KOPT-K1 (cell line): Measurements from ENCODE around the gene SUN1.

Source experiments
- H3K27ac ChIP-seq: fragments of 200-600 bp; sonication (generic); 2 replicates; pipeline ENCODE4 v1.5.1; 2016; ENCODE audit warnings: antibody characterized with exemption, mild to moderate bottlenecking, low read depth, low read length; ENCODE audit not compliant: poor library complexity, severe bottlenecking
- H3K36me3 ChIP-seq: fragments of 200-600 bp; sonication (generic); 2 replicates; pipeline ENCODE4 v1.5.1; 2017; ENCODE audit warnings: antibody characterized with exemption, mild to moderate bottlenecking, low read length, moderate library complexity; ENCODE audit not compliant: insufficient read depth
- H3K9me3 ChIP-seq: fragments of 200-600 bp; sonication (generic); 2 replicates; pipeline ENCODE4 v1.5.1; 2017; ENCODE audit warnings: antibody characterized with exemption, low read length, mild to moderate bottlenecking; ENCODE audit not compliant: insufficient read depth, poor library complexity, severe bottlenecking

The SUN1 gene

GRCh38 chr7:892648-893593, 60.6 kb downstream of the SUN1 start:
- H3K36me3 ChIP-seq = peaks cover 95% of the 10 kb centered on the region
- H3K27ac ChIP-seq = no peak overlapping the region
- H3K9me3 ChIP-seq = no peaks in the 10 kb centered on the region

- no peak overlapping the region for H3K27ac ChIP-seq
- no peaks in the 10 kb centered on the region for H3K9me3 ChIP-seq
- H3K36me3 ChIP-seq = peaks cover 95% of the 10 kb centered on the region
These were observed 61.4 kb downstream of the SUN1 start for GRCh38 chr7:893686-894085.

GRCh38 chr7:894164-894867, 62.0 kb downstream of the SUN1 start:
- Histone ChIP-seq H3K9me3 (no peaks in the 10 kb centered on the region), H3K27ac (no peak overlapping the region), H3K36me3 (peaks cover 94% of the 10 kb centered on the region)

- no peaks in the 10 kb centered on the region for H3K9me3 ChIP-seq
- no peak overlapping the region for H3K27ac ChIP-seq
- peaks cover 91% of the 10 kb centered on the region for H3K36me3 ChIP-seq
These were observed 62.7 kb downstream of the SUN1 start for GRCh38 chr7:894927-895450.

- H3K36me3 ChIP-seq = peaks cover 86% of the 10 kb centered on the region
- no peak overlapping the region for H3K27ac ChIP-seq
- H3K9me3 ChIP-seq = no peaks in the 10 kb centered on the region
These were observed 63.3 kb downstream of the SUN1 start for GRCh38 chr7:895451-896052.

GRCh38 chr7:896346-897075, 64.2 kb downstream of the SUN1 start:
- no peak overlapping the region for H3K27ac ChIP-seq
- H3K9me3 ChIP-seq = no peaks in the 10 kb centered on the region
- H3K36me3 ChIP-seq = peaks cover 77% of the 10 kb centered on the region

- H3K9me3 ChIP-seq = no peaks in the 10 kb centered on the region
- H3K36me3 ChIP-seq = peaks cover 71% of the 10 kb centered on the region
- no peak overlapping the region for H3K27ac ChIP-seq
These were observed 64.8 kb downstream of the SUN1 start for GRCh38 chr7:897086-897485.

- Histone ChIP-seq H3K36me3 (peaks cover 63% of the 10 kb centered on the region), H3K9me3 (no peaks in the 10 kb centered on the region), H3K27ac (no peak overlapping the region)
These were observed 65.6 kb downstream of the SUN1 start for GRCh38 chr7:897771-898376.

GRCh38 chr7:898460-898854, 66.2 kb downstream of the SUN1 start:
- no peak overlapping the region for H3K27ac ChIP-seq
- peaks cover 57% of the 10 kb centered on the region for H3K36me3 ChIP-seq
- H3K9me3 ChIP-seq = no peaks in the 10 kb centered on the region

- H3K9me3 ChIP-seq = no peaks in the 10 kb centered on the region
- H3K36me3 ChIP-seq = peaks cover 51% of the 10 kb centered on the region
- no peak overlapping the region for H3K27ac ChIP-seq
These were observed 66.8 kb downstream of the SUN1 start for GRCh38 chr7:898855-899681.

GRCh38 chr7:899806-900205, 67.5 kb downstream of the SUN1 start:
- Histone ChIP-seq H3K36me3 (peaks cover 44% of the 10 kb centered on the region), H3K27ac (no peak overlapping the region), H3K9me3 (no peaks in the 10 kb centered on the region)

GRCh38 chr7:900331-901040, 68.2 kb downstream of the SUN1 start:
- no peaks in the 10 kb centered on the region for H3K9me3 ChIP-seq
- H3K36me3 ChIP-seq = peaks cover 37% of the 10 kb centered on the region
- H3K27ac ChIP-seq = no peak overlapping the region

GRCh38 chr7:901041-901387, 68.7 kb downstream of the SUN1 start:
- peaks cover 32% of the 10 kb centered on the region for H3K36me3 ChIP-seq
- H3K27ac ChIP-seq = no peak overlapping the region
- H3K9me3 ChIP-seq = no peaks in the 10 kb centered on the region
